GM12878 (cell line): ENCODE measurements around the gene MMEL1. TPM values are rescaled to one million over a fixed set of nuclear protein-coding genes. Genes with fewer than 3 reads are reported as not detected.
A peak's percentile ranks its signal among the peaks of the same experiment; 100 is the strongest.

Experiments used
- ATAC-seq: fragments of 200-7000 bp; cut with Tn5 transposase; 3 replicates; pipeline ENCODE4 v1.9.1; 2020; ENCODE audit warnings: mild to moderate bottlenecking, moderate library complexity
- BruUV-seq: library from RNA; stranded (reverse); fragments of 400-500 nt; replicated peaks from 2 replicates; lab custom pipeline; 2021; lab: Mats Ljungman, UMichigan
- CTCF ChIA-PET: fragments of 300-600 bp; sonication (Branson Sonifier 250); formaldehyde crosslinking; extraction: SDS; loops from one replicate; lab custom pipeline; 2021; ENCODE audit warnings: inconsistent platforms; lab: Yijun Ruan, JAX
- POLR2A ChIA-PET: fragments of 350-600 bp; formaldehyde crosslinking; extraction: SDS; loops from one replicate; lab custom pipeline; 2021; ENCODE audit warnings: inconsistent platforms; lab: Charles Lee
- RAD21 ChIA-PET: fragments of 300-600 bp; sonication (Branson Sonifier 250); formaldehyde crosslinking; loops from one replicate; lab custom pipeline; 2023; ENCODE audit warnings: antibody characterized with exemption; ENCODE audit not compliant: unreplicated experiment; lab: Charles Lee
- SMC1A ChIA-PET: fragments of 300-600 bp; sonication (Branson Sonifier 250); formaldehyde crosslinking; loops from one replicate; lab custom pipeline; 2023; ENCODE audit not compliant: unreplicated experiment, uncharacterized antibody; lab: Charles Lee
- DNase-seq: peaks from one replicate; pipeline ENCODE4 v3.0.0-alpha.2; 2011; ENCODE audit warnings: low read depth, low spot score
- FAIRE-seq: peaks from 3 replicates; lab custom pipeline; 2011; peaks lifted over from hg19 to GRCh38; lab: Jason Lieb, UNC
- H2AFZ ChIP-seq: 2 replicates; pipeline ENCODE4 v1.6.0; 2011; ENCODE audit warnings: low read depth, low read length, control low read depth; ENCODE audit not compliant: control insufficient read depth
- H3K27ac ChIP-seq: 2 replicates; pipeline ENCODE4 v1.5.1; 2011; ENCODE audit warnings: control low read depth; ENCODE audit not compliant: control insufficient read depth, insufficient read depth
- H3K27me3 ChIP-seq, 2 experiments: replicated peaks in 1 of 2; 2 replicates each; pipeline versions ENCODE4 v1.6.0 to v1.6.1; 2011; ENCODE audit warnings: low read length in 1 of 2; ENCODE audit not compliant: control insufficient read depth in 2 of 2, insufficient read depth in 2 of 2
- H3K36me3 ChIP-seq, 2 experiments: 2 replicates each; pipeline ENCODE4 v1.5.1; 2011; ENCODE audit warnings: low read length in 1 of 2; ENCODE audit not compliant: control insufficient read depth in 2 of 2, insufficient read depth in 2 of 2
- H3K4me1 ChIP-seq: 2 replicates; pipeline ENCODE4 v1.6.1; 2011; ENCODE audit warnings: mild to moderate bottlenecking, low read length, moderate library complexity, mixed read lengths; ENCODE audit not compliant: control insufficient read depth, insufficient read depth
- H3K4me2 ChIP-seq: 2 replicates; pipeline ENCODE4 v1.6.0; 2011; ENCODE audit warnings: control low read depth; ENCODE audit not compliant: control insufficient read depth, insufficient read depth
- H3K4me3 ChIP-seq: fragments of 200-600 bp; sonication (generic); 2 replicates; pipeline ENCODE4 v1.5.1; 2016
- H3K79me2 ChIP-seq: 2 replicates; pipeline ENCODE4 v1.6.0; 2011; ENCODE audit warnings: low read length; ENCODE audit not compliant: control insufficient read depth, insufficient read depth
- H3K9ac ChIP-seq: 2 replicates; pipeline ENCODE4 v1.8.0; 2011; ENCODE audit warnings: low read length, control low read depth, mixed read lengths; ENCODE audit not compliant: control insufficient read depth, insufficient read depth
- H3K9me3 ChIP-seq: replicated peaks from 3 replicates; pipeline ENCODE4 v1.5.1; 2011; ENCODE audit warnings: mild to moderate bottlenecking, low read length; ENCODE audit not compliant: control insufficient read depth, insufficient read depth
- H4K20me1 ChIP-seq: 2 replicates; pipeline ENCODE4 v1.6.0; 2011; ENCODE audit not compliant: control insufficient read depth, insufficient read depth
- CEBPB ChIP-seq, 2 experiments: fragments of 150-350 bp in 1 of 2; IDR thresholded peaks; 2 replicates each; pipeline ENCODE4 v1.6.1; 2012 to 2014; ENCODE audit warnings: low read depth in 2 of 2, low read length in 2 of 2, borderline replicate concordance in 1 of 2, inconsistent platforms in 1 of 2
- CHD2 ChIP-seq: IDR thresholded peaks from 2 replicates; pipeline ENCODE4 v1.6.1; 2011; ENCODE audit warnings: low read depth, low read length, improper control_type of control experiment, borderline replicate concordance
- EP300 ChIP-seq, 2 experiments: fragments of 150-350 bp in 1 of 2; IDR thresholded peaks; 2 replicates each; pipeline ENCODE4 v1.6.1; 2011 to 2012; ENCODE audit warnings: low read depth in 2 of 2, low read length in 2 of 2, borderline replicate concordance in 1 of 2, improper control_type of control experiment in 1 of 2, inconsistent platforms in 1 of 2; ENCODE audit not compliant: control insufficient read depth in 1 of 2
- HDAC6 ChIP-seq: fragments of 200-600 bp; sonication (generic); IDR thresholded peaks from one replicate; pipeline ENCODE4 v1.8.0; 2017; ENCODE audit warnings: antibody characterized with exemption; ENCODE audit not compliant: unreplicated experiment
- PML ChIP-seq: IDR thresholded peaks from 2 replicates; pipeline ENCODE4 v1.6.1; 2012; ENCODE audit warnings: low read length, inconsistent platforms
- SIN3A ChIP-seq: IDR thresholded peaks from 2 replicates; pipeline ENCODE4 v1.6.1; 2012; ENCODE audit warnings: low read depth, low read length, improper control_type of control experiment
- SMAD1 ChIP-seq: fragments of 450-650 bp; IDR thresholded peaks from 2 replicates; pipeline ENCODE4 v1.6.1; 2018; ENCODE audit warnings: mild to moderate bottlenecking, low read depth; ENCODE audit not compliant: partially characterized antibody
- SREBF1 ChIP-seq: IDR thresholded peaks from 2 replicates; pipeline ENCODE4 v1.6.1; 2012; ENCODE audit warnings: mild to moderate bottlenecking, low read length
- TCF12 ChIP-seq: IDR thresholded peaks from 2 replicates; pipeline ENCODE4 v1.6.1; 2011; ENCODE audit warnings: low read depth, mild to moderate bottlenecking, low read length
- WGBS: methylation state at CpG from one replicate; pipeline ENCODE4 v1.1.6; 2016; ENCODE audit warnings: low lambda C conversion rate; ENCODE audit not compliant: insufficient replicate concordance, insufficient coverage; ENCODE audit errors: missing lambda C conversion rate; 5-methylcytosine and 5-hydroxymethylcytosine counted together
- in situ Hi-C: fragments of 300-500 bp; cut with MboI; formaldehyde crosslinking; loops from 9 replicates; pipeline ENCODE4 v1.14.3; 2018; ENCODE audit warnings: mixed read lengths
- intact Hi-C: fragments of 100-400 bp; cut with micrococcal nuclease; formaldehyde crosslinking; loops from one replicate; pipeline ENCODE4 v1.14.2; 2022; ENCODE audit not compliant: unreplicated experiment
- polyA plus RNA-seq, 11 experiments: library from polyadenylated mRNA; depleted of rRNA in 4 of 11; unstranded in 6 of 11; stranded (reverse) in 5 of 11; fragments of >200 nt; fragmentation: Nextera tagmentation in 4 of 11; fragmentation: Illumina TruSeq in 1 of 11; extraction: Ambion mirVana in 4 of 11; extraction: Trizol in 1 of 11; gene quantifications; 1 replicate in 1 of 11; 2 replicates in 10 of 11; pipeline versions ENCODE4 v1.2.1 to v1.2.3, GENCODE V29; 2011 to 2016; ENCODE audit warnings: inconsistent platforms in 2 of 11, missing spikeins in 2 of 11, low read depth in 1 of 11
- total RNA-seq, 4 experiments: library from RNA; depleted of rRNA in 3 of 4; stranded (reverse); fragments of >200 nt in 3 of 4; fragmentation: Illumina TruSeq in 1 of 4; extraction: Trizol in 1 of 4; gene quantifications; 2 replicates each; pipeline versions ENCODE4 v1.2.1 to v1.2.3, GENCODE V29; 2013 to 2021
- TF ChIP-seq, protein P1 (sequence below): IDR thresholded peaks from 2 replicates; pipeline ENCODE4 v1.6.1; 2012; ENCODE audit warnings: improper control_type of control experiment, low read depth, low read length; ENCODE audit not compliant: insufficient replicate concordance

Gene MMEL1
- total and polyA plus RNA-seq, 10 of the 15 experiments (the other 5 are each of a cell fraction or from before 2014, with no cell fraction given) = 0.11 TPM; not detected in 9

DNA sequence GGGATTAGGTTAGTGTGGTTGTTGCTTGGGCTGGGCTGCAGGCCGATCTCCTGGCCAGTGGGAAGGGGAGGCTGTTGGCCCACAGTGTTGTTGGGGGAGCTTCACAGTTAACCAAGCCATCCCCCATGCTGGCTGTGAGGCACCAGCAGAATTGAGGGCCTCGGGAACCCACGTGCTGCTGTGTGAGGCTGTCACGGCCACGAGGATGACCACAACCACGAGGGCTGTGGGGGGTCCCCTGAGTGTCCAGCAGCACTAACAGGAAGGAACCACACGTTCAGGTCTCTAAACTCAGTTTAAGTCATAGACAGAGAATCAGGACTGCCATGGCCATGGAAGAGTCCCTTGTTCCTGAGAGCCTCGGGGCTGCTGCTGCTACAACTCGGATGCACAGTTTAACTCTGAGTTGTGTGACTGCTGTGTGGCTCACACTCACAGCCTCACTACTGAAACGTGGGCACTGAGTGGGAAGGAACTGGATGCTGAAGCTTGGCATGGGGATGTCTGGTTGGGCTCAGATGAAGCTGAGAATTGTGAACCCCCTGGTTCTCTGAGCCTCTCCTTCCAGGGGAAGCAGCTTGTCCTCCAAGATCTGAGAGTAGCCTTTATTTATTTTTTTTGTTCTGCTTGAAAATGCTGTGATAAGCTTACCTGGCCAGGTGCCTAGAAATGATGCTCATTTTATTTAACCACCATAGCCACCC, 4.8 kb upstream of the MMEL1 start:
- POLR2A ChIA-PET = no interaction called here
- intact Hi-C loops = no loop called here
- no TSS peak for BruUV-seq
- Histone ChIP-seq H3K36me3 (no peaks in the 10 kb centered on the region), H3K27ac (no peak overlapping the region), H3K79me2 (peaks cover 4% of the 10 kb centered on the region), H3K4me3 (no peak overlapping the region), H3K27me3 (no peaks in the 10 kb centered on the region; a peak in 1 of 4 replicates), H2AFZ (no peak overlapping the region), H3K9ac (no peak overlapping the region), H3K4me1 (peaks cover 6% of the 10 kb centered on the region), H4K20me1 (no peaks in the 10 kb centered on the region), H3K9me3 (no peaks in the 10 kb centered on the region; the same call in 2 of the 3 replicates), H3K4me2 (no peak overlapping the region)
- 29% methylated on average over 10 of the region's 10 CpGs for WGBS
- SMC1A ChIA-PET = no interaction called here
- no peak for FAIRE-seq
- in situ Hi-C loops = no loop called here
- no peak for ATAC-seq
- RAD21 ChIA-PET = no interaction called here
- TF ChIP-seq CHD2 (0 out of 2 replicates have a peak, but pooled peaks have one; percentile 16), SMAD1 (no peak)
- CTCF ChIA-PET = no interaction called here
- no peak for DNase-seq

DNA sequence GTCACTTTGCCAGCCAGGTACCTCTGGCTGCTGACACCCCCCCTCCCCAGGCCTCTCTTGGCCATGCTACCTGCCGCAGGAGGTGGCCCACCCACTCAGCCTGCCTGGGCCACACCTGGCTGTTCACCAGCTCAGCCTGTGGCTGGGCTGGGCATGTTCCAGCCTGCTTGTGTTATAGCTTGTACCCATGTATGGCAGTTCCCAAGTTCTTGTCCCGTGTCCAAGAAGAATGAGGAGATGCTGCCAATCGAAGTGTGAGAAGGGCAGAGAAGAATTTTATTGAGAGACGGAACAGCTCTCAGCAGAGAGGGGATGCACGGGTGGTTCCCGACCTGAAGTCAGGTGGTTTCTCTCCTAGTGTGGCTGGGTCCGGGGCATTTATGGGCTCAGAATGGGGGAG, 3.9 kb upstream of the MMEL1 start:
- in situ Hi-C loops (no loop called here), intact Hi-C loops (no loop called here)
- CTCF ChIA-PET = no interaction called here
- no TSS peak for BruUV-seq
- FAIRE-seq (no peak), ATAC-seq (no peak), DNase-seq (no peak)
- H3K4me1 ChIP-seq = no peaks in the 10 kb centered on the region; the same call in 1 of the 2 replicates
- H3K9me3 ChIP-seq = no peaks in the 10 kb centered on the region; the same call in 2 of the 3 replicates
- POLR2A ChIA-PET = no interaction called here
- H3K27me3 ChIP-seq = no peaks in the 10 kb centered on the region; a peak in 1 of 4 replicates
- no peak overlapping the region for H3K4me2 ChIP-seq
- no peak overlapping the region for H2AFZ ChIP-seq
- no peak overlapping the region for H3K27ac ChIP-seq
- H3K36me3 ChIP-seq = no peaks in the 10 kb centered on the region
- 49% methylated on average over 7 of the region's 7 CpGs for WGBS
- no peaks in the 10 kb centered on the region for H4K20me1 ChIP-seq
- SMC1A ChIA-PET = no interaction called here
- no peak overlapping the region for H3K9ac ChIP-seq
- RAD21 ChIA-PET = no interaction called here
- H3K79me2 ChIP-seq = no peaks in the 10 kb centered on the region
- H3K4me3 ChIP-seq = no peak overlapping the region
- TF ChIP-seq, protein P1, sequence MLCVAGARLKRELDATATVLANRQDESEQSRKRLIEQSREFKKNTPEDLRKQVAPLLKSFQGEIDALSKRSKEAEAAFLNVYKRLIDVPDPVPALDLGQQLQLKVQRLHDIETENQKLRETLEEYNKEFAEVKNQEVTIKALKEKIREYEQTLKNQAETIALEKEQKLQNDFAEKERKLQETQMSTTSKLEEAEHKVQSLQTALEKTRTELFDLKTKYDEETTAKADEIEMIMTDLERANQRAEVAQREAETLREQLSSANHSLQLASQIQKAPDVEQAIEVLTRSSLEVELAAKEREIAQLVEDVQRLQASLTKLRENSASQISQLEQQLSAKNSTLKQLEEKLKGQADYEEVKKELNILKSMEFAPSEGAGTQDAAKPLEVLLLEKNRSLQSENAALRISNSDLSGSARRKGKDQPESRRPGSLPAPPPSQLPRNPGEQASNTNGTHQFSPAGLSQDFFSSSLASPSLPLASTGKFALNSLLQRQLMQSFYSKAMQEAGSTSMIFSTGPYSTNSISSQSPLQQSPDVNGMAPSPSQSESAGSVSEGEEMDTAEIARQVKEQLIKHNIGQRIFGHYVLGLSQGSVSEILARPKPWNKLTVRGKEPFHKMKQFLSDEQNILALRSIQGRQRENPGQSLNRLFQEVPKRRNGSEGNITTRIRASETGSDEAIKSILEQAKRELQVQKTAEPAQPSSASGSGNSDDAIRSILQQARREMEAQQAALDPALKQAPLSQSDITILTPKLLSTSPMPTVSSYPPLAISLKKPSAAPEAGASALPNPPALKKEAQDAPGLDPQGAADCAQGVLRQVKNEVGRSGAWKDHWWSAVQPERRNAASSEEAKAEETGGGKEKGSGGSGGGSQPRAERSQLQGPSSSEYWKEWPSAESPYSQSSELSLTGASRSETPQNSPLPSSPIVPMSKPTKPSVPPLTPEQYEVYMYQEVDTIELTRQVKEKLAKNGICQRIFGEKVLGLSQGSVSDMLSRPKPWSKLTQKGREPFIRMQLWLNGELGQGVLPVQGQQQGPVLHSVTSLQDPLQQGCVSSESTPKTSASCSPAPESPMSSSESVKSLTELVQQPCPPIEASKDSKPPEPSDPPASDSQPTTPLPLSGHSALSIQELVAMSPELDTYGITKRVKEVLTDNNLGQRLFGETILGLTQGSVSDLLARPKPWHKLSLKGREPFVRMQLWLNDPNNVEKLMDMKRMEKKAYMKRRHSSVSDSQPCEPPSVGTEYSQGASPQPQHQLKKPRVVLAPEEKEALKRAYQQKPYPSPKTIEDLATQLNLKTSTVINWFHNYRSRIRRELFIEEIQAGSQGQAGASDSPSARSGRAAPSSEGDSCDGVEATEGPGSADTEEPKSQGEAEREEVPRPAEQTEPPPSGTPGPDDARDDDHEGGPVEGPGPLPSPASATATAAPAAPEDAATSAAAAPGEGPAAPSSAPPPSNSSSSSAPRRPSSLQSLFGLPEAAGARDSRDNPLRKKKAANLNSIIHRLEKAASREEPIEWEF = no peak
- TF ChIP-seq SIN3A = no peak
- TF ChIP-seq EP300 (IDR thresholded peaks at IDR 0.05; ENCODE audit: borderline replicate concordance in 1 of 2, control insufficient read depth in 1 of 2, low read depth in 2 of 2, low read length in 2 of 2) = no peak
- TF ChIP-seq PML = no peak
- no peak for TF ChIP-seq CEBPB (IDR thresholded peaks at IDR 0.05; ENCODE audit: borderline replicate concordance in 1 of 2, low read depth in 2 of 2, low read length in 2 of 2)
- TF ChIP-seq HDAC6 = no peak
- no peak for TF ChIP-seq SREBF1
- no peak for TF ChIP-seq TCF12
